MM.1S (cell line): Measurements from ENCODE around the gene RSU1.

Source experiments
- DNase-seq: peaks from one replicate; pipeline ENCODE4 v3.0.0-alpha.2; 2015
- H2AFZ ChIP-seq: fragments of 300-600 bp; sonication (generic); 2 replicates; pipeline ENCODE4 v1.6.0; 2016; ENCODE audit warnings: antibody characterized with exemption, low read length
- H3F3A ChIP-seq: fragments of 300-600 bp; sonication (generic); 2 replicates; pipeline ENCODE4 v1.6.1; 2016; ENCODE audit warnings: mild to moderate bottlenecking, antibody characterized with exemption, low read length, moderate library complexity, mixed read lengths; ENCODE audit not compliant: insufficient read depth
- H3K27ac ChIP-seq: fragments of 300-600 bp; sonication (generic); 2 replicates; pipeline ENCODE4 v1.5.1; 2016; ENCODE audit warnings: mild to moderate bottlenecking, low read length
- H3K27me3 ChIP-seq: fragments of 300-600 bp; sonication (generic); replicated peaks from 2 replicates; pipeline ENCODE4 v1.6.0; 2016; ENCODE audit warnings: low read length; ENCODE audit not compliant: insufficient read depth
- H3K36me3 ChIP-seq: fragments of 300-600 bp; sonication (generic); replicated peaks from 2 replicates; pipeline ENCODE4 v1.6.1; 2016; ENCODE audit warnings: mild to moderate bottlenecking, low read length, mixed read lengths; ENCODE audit not compliant: insufficient read depth
- H3K4me1 ChIP-seq: fragments of 300-600 bp; sonication (generic); 2 replicates; pipeline ENCODE4 v1.6.1; 2016; ENCODE audit warnings: low read length, mixed read lengths
- H3K4me2 ChIP-seq: fragments of 300-600 bp; sonication (generic); 2 replicates; pipeline ENCODE4 v1.6.0; 2016; ENCODE audit warnings: low read depth, low read length
- H3K4me3 ChIP-seq: fragments of 300-600 bp; sonication (generic); 2 replicates; pipeline ENCODE4 v1.5.1; 2016; ENCODE audit warnings: low read length, mixed read lengths
- H3K79me2 ChIP-seq: fragments of 300-600 bp; sonication (generic); 2 replicates; pipeline ENCODE4 v1.6.1; 2016; ENCODE audit warnings: mixed run types, low read length, mixed read lengths
- H3K9ac ChIP-seq: fragments of 300-600 bp; sonication (generic); 2 replicates; pipeline ENCODE4 v1.6.1; 2016; ENCODE audit warnings: low read length, mixed read lengths
- H3K9me2 ChIP-seq: fragments of 300-600 bp; sonication (generic); replicated peaks from 2 replicates; pipeline ENCODE4 v1.6.1; 2016; ENCODE audit warnings: mild to moderate bottlenecking, low read length, mixed read lengths; ENCODE audit not compliant: insufficient read depth
- H3K9me3 ChIP-seq: fragments of 300-600 bp; sonication (generic); replicated peaks from 2 replicates; pipeline ENCODE4 v1.6.1; 2016; ENCODE audit warnings: mild to moderate bottlenecking, low read length, mixed read lengths; ENCODE audit not compliant: insufficient read depth
- H4K20me1 ChIP-seq: fragments of 300-600 bp; sonication (generic); 2 replicates; pipeline ENCODE4 v1.6.1; 2016; ENCODE audit warnings: mild to moderate bottlenecking, low read length, moderate library complexity, mixed read lengths; ENCODE audit not compliant: insufficient read depth
- EZH2 ChIP-seq: fragments of 300-600 bp; sonication (generic); optimal IDR thresholded peaks from 2 replicates; pipeline ENCODE3; 2017; ENCODE audit warnings: low read depth, mild to moderate bottlenecking, antibody characterized with exemption, low read length, mixed read lengths
- EZH2phosphoT487 ChIP-seq: fragments of 300-600 bp; sonication (generic); IDR thresholded peaks from 2 replicates; pipeline ENCODE4 v1.6.1; 2018; ENCODE audit warnings: antibody characterized with exemption, low read length
- TF ChIP-seq, protein P1 (sequence below): fragments of 300-600 bp; sonication (generic); IDR thresholded peaks from 2 replicates; pipeline ENCODE4 v1.5.1; 2016; ENCODE audit warnings: antibody characterized with exemption, low read length, mixed read lengths

RSU1 gene

DNA sequence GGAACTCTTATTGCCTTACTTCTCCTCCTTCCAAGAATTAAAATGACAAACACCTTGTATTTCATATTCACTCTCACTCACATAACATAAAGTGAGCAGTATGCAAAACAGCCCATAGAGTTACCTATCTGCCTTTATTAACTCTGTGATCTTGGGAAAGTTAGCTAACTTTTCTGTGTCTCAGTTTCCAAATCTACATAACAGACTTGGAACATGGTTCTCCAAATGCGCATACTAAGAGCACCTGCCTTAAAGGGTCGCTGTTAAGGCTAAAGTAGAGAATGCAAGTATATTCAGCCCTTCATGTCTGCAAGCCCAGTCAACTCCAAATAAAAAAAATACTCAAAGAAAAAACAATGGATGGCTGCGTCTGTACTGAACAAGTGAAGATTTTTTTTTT, 173.7 kb downstream of the RSU1 start:
- Histone ChIP-seq H3K4me1 (no peaks in the 10 kb centered on the region), H2AFZ (no peak overlapping the region), H3K36me3 (no peaks in the 10 kb centered on the region), H3K9me2 (no peaks in the 10 kb centered on the region), H3K27me3 (no peaks in the 10 kb centered on the region), H4K20me1 (no peaks in the 10 kb centered on the region), H3K4me3 (no peak overlapping the region), H3K4me2 (no peak overlapping the region), H3K27ac (no peak overlapping the region), H3K9me3 (no peaks in the 10 kb centered on the region), H3K79me2 (no peaks in the 10 kb centered on the region), H3K9ac (no peak overlapping the region), H3F3A (no peaks in the 10 kb centered on the region)
- TF ChIP-seq EZH2phosphoT487 (no peak), EZH2 (no peak)
- TF ChIP-seq, protein P1, sequence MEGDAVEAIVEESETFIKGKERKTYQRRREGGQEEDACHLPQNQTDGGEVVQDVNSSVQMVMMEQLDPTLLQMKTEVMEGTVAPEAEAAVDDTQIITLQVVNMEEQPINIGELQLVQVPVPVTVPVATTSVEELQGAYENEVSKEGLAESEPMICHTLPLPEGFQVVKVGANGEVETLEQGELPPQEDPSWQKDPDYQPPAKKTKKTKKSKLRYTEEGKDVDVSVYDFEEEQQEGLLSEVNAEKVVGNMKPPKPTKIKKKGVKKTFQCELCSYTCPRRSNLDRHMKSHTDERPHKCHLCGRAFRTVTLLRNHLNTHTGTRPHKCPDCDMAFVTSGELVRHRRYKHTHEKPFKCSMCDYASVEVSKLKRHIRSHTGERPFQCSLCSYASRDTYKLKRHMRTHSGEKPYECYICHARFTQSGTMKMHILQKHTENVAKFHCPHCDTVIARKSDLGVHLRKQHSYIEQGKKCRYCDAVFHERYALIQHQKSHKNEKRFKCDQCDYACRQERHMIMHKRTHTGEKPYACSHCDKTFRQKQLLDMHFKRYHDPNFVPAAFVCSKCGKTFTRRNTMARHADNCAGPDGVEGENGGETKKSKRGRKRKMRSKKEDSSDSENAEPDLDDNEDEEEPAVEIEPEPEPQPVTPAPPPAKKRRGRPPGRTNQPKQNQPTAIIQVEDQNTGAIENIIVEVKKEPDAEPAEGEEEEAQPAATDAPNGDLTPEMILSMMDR, result no peak
- DNase-seq, result no peak

DNA sequence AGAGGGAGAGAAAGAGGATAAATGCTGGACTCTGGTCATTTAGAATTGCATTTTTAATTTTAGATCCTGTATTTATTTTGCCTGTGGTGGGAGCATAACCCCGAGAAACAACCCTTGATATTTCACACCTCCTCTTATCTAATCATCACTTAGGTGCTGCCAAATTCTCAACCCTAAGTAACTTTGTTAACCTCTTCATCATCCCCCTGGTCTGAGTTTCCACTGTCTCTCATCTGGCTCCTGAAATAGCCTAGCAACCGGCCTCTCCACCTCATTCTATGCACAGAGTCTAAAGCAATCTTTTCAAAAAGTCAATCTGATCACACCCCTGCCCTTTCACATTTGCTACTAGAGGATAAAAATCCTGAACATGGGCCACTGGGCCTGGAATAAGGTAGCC, 177.1 kb downstream of the RSU1 start:
- Histone ChIP-seq H3K27me3 (no peaks in the 10 kb centered on the region), H3K9me3 (no peaks in the 10 kb centered on the region), H3K4me2 (no peak overlapping the region), H3K9me2 (no peaks in the 10 kb centered on the region), H4K20me1 (no peaks in the 10 kb centered on the region), H3K79me2 (no peaks in the 10 kb centered on the region), H3K27ac (no peak overlapping the region), H3K4me1 (no peaks in the 10 kb centered on the region), H3K9ac (no peak overlapping the region), H2AFZ (no peak overlapping the region), H3K36me3 (no peaks in the 10 kb centered on the region), H3F3A (no peaks in the 10 kb centered on the region), H3K4me3 (no peak overlapping the region)
- no peak for DNase-seq
- no peak for TF ChIP-seq EZH2
- no peak for TF ChIP-seq EZH2phosphoT487
- TF ChIP-seq, protein P1, result no peak

DNA sequence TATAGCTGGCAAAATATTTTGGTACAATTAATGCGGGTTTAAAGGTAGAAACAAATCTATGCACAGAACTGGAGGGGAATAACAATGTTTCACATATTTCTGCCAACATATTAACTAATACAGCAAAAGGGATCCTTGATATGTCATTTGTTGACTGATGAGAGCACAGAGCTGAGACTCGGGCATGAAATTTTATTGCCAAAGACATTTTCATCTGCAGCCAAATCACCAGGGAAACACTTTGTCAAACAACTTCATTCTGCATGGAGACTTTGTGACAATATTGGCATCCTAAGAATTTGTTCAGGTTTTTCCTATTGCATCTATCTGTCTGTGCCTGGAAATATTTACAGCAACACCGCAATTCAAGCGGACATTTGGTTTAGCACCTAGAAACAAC, 177.8 kb downstream of the RSU1 start:
- H3K27ac ChIP-seq, result no peak overlapping the region
- TF ChIP-seq, protein P1, result no peak
- TF ChIP-seq EZH2 (no peak), EZH2phosphoT487 (no peak)
- H3K36me3 ChIP-seq, result no peaks in the 10 kb centered on the region
- H3K4me2 ChIP-seq, result no peak overlapping the region
- no peak for DNase-seq
- H3K9ac ChIP-seq, result no peak overlapping the region
- no peak overlapping the region for H2AFZ ChIP-seq
- H3F3A ChIP-seq, result no peaks in the 10 kb centered on the region
- no peaks in the 10 kb centered on the region for H3K27me3 ChIP-seq
- no peaks in the 10 kb centered on the region for H4K20me1 ChIP-seq
- H3K9me3 ChIP-seq, result no peaks in the 10 kb centered on the region
- H3K9me2 ChIP-seq, result no peaks in the 10 kb centered on the region
- H3K79me2 ChIP-seq, result no peaks in the 10 kb centered on the region
- no peaks in the 10 kb centered on the region for H3K4me1 ChIP-seq
- no peak overlapping the region for H3K4me3 ChIP-seq
